Smooth muscle cell (in vitro differentiated cells): ENCODE results near the gene SYCE3. TPM values are rescaled to one million over a fixed set of nuclear protein-coding genes. Genes with fewer than 3 reads are reported as not detected.

Experiments
- DNase-seq: peaks from one replicate; lab custom pipeline; 2025; ENCODE audit not compliant: unreplicated experiment; lab: John Stamatoyannopoulos, UW
- H2AFZ ChIP-seq: fragments of 200-600 bp; sonication (generic); 2 replicates; pipeline ENCODE4 v1.6.0; 2016; ENCODE audit warnings: antibody characterized with exemption, low read depth, mild to moderate bottlenecking
- H3F3A ChIP-seq: fragments of 200-600 bp; sonication (generic); 2 replicates; pipeline ENCODE4 v1.6.0; 2017; ENCODE audit warnings: antibody characterized with exemption, low read depth
- H3K27ac ChIP-seq: fragments of 200-600 bp; sonication (generic); 2 replicates; pipeline ENCODE4 v1.5.1; 2016; ENCODE audit warnings: low read depth, mild to moderate bottlenecking
- H3K27me3 ChIP-seq: fragments of 200-600 bp; sonication (generic); 2 replicates; pipeline ENCODE4 v1.6.1; 2016; ENCODE audit warnings: low read depth, mild to moderate bottlenecking
- H3K36me3 ChIP-seq: fragments of 200-600 bp; sonication (generic); 2 replicates; pipeline ENCODE4 v1.5.1; 2016; ENCODE audit warnings: low read depth
- H3K4me1 ChIP-seq: fragments of 200-600 bp; sonication (generic); 2 replicates; pipeline ENCODE4 v1.5.1; 2016; ENCODE audit warnings: low read depth
- H3K4me2 ChIP-seq: fragments of 200-600 bp; sonication (generic); 2 replicates; pipeline ENCODE4 v1.6.0; 2016; ENCODE audit warnings: mild to moderate bottlenecking
- H3K4me3 ChIP-seq: fragments of 200-600 bp; sonication (generic); 2 replicates; pipeline ENCODE4 v1.5.1; 2016; ENCODE audit warnings: mild to moderate bottlenecking
- H3K79me2 ChIP-seq: fragments of 200-600 bp; sonication (generic); 2 replicates; pipeline ENCODE4 v1.6.0; 2016; ENCODE audit warnings: low read depth, mild to moderate bottlenecking
- H3K9ac ChIP-seq: fragments of 200-600 bp; sonication (generic); 2 replicates; pipeline ENCODE4 v1.6.0; 2016; ENCODE audit warnings: low read depth
- H3K9me3 ChIP-seq: fragments of 200-600 bp; sonication (generic); replicated peaks from 2 replicates; pipeline ENCODE4 v1.5.1; 2016; ENCODE audit warnings: low read depth
- H4K20me1 ChIP-seq: fragments of 200-600 bp; sonication (generic); 2 replicates; pipeline ENCODE4 v1.6.0; 2016; ENCODE audit warnings: low read depth
- WGBS: methylation state at CpG from one replicate; pipeline ENCODE4 v1.1.7; 2016; ENCODE audit warnings: low lambda C conversion rate; 5-methylcytosine and 5-hydroxymethylcytosine counted together
- polyA plus RNA-seq: library from polyadenylated mRNA; unstranded; fragments of >200 nt; fragmentation: Nextera tagmentation; extraction: Ambion mirVana; gene quantifications from 2 replicates; pipeline ENCODE4 v1.2.1, GENCODE V29; 2016
- total RNA-seq: library from RNA; depleted of rRNA; stranded (reverse); fragments of >200 nt; gene quantifications from 2 replicates; pipeline ENCODE4 v1.2.3, GENCODE V29; 2014
- TF ChIP-seq, protein P1 (sequence below): fragments of 200-600 bp; sonication (generic); IDR thresholded peaks from 2 replicates; pipeline ENCODE4 v1.5.1; 2017; ENCODE audit warnings: borderline replicate concordance, mild to moderate bottlenecking, antibody characterized with exemption; ENCODE audit not compliant: insufficient read depth, poor library complexity, severe bottlenecking

SYCE3 gene
- total and polyA plus RNA-seq, 2 experiments from 2014 or later, result not detected

DNA sequence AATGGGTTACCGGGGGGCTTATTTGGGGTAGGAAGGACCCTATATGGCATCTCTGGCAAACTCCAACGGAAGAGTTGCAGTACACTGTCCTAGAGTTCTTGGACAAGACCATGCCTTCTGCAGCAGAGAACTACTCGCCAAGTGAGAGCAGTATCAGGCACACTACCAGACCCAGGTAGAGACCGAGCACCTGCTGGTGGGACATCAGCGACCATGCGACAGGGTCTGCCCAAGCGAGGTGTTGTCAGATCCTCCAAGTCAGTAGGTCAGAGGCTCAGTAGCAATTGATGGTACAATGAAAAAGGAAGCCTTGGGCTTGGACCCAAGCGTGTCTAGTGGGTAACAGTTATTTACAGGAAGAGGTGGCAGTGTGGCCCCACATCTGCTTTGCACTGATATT is 23.1 kb upstream of the SYCE3 start:
- DNase-seq, result no peak
- no peak overlapping the region for H2AFZ ChIP-seq
- H3K4me3 ChIP-seq, result no peak overlapping the region
- 93% methylated on average over 8 of the region's 8 CpGs for WGBS
- no peaks in the 10 kb centered on the region for H3K36me3 ChIP-seq
- no peaks in the 10 kb centered on the region for H4K20me1 ChIP-seq
- H3K27me3 ChIP-seq, result peaks cover 7% of the 10 kb centered on the region
- peaks cover 6% of the 10 kb centered on the region for H3K4me1 ChIP-seq
- no peaks in the 10 kb centered on the region for H3F3A ChIP-seq
- no peaks in the 10 kb centered on the region for H3K9me3 ChIP-seq
- H3K79me2 ChIP-seq, result peaks cover 13% of the 10 kb centered on the region
- no peak overlapping the region for H3K27ac ChIP-seq
- H3K4me2 ChIP-seq, result no peak overlapping the region
- no peak overlapping the region for H3K9ac ChIP-seq
- TF ChIP-seq, protein P1, sequence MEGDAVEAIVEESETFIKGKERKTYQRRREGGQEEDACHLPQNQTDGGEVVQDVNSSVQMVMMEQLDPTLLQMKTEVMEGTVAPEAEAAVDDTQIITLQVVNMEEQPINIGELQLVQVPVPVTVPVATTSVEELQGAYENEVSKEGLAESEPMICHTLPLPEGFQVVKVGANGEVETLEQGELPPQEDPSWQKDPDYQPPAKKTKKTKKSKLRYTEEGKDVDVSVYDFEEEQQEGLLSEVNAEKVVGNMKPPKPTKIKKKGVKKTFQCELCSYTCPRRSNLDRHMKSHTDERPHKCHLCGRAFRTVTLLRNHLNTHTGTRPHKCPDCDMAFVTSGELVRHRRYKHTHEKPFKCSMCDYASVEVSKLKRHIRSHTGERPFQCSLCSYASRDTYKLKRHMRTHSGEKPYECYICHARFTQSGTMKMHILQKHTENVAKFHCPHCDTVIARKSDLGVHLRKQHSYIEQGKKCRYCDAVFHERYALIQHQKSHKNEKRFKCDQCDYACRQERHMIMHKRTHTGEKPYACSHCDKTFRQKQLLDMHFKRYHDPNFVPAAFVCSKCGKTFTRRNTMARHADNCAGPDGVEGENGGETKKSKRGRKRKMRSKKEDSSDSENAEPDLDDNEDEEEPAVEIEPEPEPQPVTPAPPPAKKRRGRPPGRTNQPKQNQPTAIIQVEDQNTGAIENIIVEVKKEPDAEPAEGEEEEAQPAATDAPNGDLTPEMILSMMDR, result no peak

DNA sequence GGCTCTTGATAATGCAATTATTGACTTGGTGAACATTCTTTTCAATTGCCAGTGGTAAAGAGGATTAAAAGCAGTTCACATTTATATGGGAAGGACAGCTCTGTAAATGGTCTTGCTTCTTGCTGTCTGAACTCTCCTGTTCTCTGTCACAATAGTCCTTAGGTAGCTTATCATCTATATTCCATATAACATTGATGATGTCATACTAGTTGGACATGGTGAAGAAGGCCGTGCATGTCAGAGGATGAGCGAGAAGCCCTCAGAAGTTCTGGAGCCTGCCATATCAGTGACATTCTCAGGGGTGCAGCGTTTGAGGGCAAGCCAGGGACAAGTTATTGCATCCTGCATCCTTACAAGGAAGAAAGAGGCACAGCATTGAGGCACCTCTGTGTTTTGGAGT is 22.5 kb upstream of the SYCE3 start:
- H3K4me1 ChIP-seq, result peaks cover 6% of the 10 kb centered on the region
- 96% methylated on average over 3 of the region's 3 CpGs for WGBS
- H3K9me3 ChIP-seq, result no peaks in the 10 kb centered on the region
- TF ChIP-seq, protein P1, result no peak
- no peak overlapping the region for H3K4me3 ChIP-seq
- H4K20me1 ChIP-seq, result no peaks in the 10 kb centered on the region
- peaks cover 13% of the 10 kb centered on the region for H3K79me2 ChIP-seq
- no peaks in the 10 kb centered on the region for H3F3A ChIP-seq
- DNase-seq, result no peak
- H3K4me2 ChIP-seq, result no peak overlapping the region
- no peak overlapping the region for H3K27ac ChIP-seq
- no peak overlapping the region for H3K9ac ChIP-seq
- peaks cover 7% of the 10 kb centered on the region for H3K27me3 ChIP-seq
- H3K36me3 ChIP-seq, result no peaks in the 10 kb centered on the region
- H2AFZ ChIP-seq, result no peak overlapping the region

DNA sequence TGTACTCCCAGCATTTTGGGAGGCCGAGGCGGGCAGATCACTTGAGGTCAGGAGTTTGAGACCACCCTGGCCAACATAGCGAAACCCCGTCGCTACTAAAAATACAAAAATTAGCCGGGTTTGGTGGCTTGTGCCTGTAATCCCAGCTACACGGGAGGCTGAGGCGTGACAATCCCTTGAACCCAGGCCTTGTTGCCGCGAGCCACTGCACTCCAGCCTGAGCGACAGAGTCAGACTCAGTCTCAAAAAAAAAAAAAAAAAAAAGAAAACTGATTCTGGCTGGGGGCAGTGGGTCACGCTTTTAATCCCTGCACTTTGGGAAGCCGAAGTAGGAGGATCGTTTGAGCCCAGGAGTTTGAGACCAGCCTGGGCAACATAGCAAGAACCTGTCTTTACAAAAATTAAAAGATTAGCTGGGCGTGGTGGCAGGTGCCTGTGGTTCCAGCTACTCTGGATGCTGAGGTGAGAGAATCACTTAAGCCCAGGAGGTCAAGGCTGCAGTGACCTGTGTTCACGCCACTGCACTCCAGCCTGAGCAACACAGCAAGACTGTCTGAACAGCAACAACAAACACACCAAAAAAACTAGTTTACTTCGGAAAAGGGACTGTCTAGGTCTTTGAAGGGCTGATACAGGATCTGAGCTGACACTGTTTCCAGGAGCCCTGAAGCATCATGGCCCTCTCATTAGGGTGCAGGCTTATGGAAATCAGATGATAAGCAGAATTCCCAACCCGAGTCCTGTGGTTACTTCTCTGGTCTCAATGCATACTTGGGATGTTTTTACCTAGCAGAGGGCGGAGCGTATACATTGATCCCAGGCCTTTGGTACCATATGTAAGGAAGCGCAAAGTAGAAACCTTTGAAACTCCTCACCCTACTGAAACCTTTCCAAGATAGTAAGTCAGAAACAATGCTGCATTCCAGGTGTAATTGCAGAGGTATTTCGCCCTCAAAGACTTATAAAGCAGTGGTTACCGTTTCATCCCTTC is 21.7 kb upstream of the SYCE3 start:
- Histone ChIP-seq H2AFZ (no peak overlapping the region), H3K27me3 (no peaks in the 10 kb centered on the region), H4K20me1 (no peaks in the 10 kb centered on the region), H3K79me2 (peaks cover 13% of the 10 kb centered on the region), H3F3A (no peaks in the 10 kb centered on the region), H3K9me3 (no peaks in the 10 kb centered on the region), H3K4me1 (peaks cover 6% of the 10 kb centered on the region), H3K9ac (no peak overlapping the region), H3K36me3 (no peaks in the 10 kb centered on the region), H3K27ac (no peak overlapping the region), H3K4me2 (peak overlapping the region; percentile 92), H3K4me3 (no peak overlapping the region)
- 89% methylated on average over 23 of the region's 23 CpGs for WGBS
- no peak for DNase-seq
- TF ChIP-seq, protein P1, result no peak
